HG03354 (cell line): ENCODE measurements around the gene NKAIN4.

Source experiments
- ATAC-seq: cut with Tn5 transposase; IDR thresholded peaks from one replicate; pipeline ENCODE4 v1.9.1; 2021; ENCODE audit warnings: mild to moderate bottlenecking; ENCODE audit not compliant: unreplicated experiment, poor library complexity, severe bottlenecking

Gene NKAIN4

DNA sequence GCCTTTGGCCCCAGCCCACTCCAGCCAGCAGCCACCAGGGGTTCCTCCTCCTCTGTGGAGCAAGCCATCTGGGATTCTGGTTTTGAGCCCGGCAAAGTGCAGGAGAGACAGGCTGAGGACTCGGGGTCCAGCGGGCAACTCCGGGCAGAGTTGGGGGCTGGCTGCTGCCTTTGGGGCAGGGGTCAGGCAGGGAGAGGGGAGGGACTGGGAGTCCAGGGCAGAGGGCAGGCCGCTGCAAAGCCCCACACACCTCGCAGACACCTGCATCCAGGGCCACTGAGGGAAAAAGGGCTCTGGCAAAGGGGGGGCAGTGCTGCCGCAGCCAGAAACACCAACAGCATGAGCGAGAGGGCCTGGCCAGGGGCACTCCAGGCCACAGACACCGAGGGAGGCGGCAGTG, 9.8 kb downstream of the NKAIN4 start:
- no peak for ATAC-seq

DNA sequence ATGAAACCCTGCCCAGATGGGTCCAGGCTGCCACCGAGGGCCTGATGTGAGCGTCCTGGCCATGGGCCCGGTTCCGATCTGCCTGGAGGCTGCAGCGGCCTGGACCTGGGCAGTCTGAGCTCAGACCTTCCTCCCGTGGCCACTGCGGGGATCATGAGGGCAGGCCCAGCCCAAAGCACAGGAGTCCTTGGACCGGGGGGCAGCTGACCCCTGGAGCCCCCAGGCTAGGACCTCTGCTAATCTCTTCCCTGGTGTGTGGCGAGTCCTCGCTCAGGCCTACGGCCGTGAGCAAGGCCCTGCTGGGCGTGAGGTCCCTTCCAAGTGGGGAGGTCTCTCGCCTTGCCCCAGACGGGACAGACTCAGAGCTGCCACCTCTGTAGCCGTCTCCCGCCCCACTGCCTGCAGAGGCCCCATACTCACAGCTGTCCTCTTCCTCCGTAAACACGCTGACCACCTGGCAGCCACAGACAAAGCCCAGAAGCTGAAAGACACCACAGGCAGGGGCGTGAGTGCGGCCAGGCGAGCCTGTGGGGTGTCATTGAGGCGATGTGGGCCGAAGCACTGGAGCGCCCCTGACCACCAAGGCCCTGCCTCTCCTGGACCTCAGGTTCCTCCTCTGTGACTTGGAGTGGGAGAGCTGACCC, 10.5 kb downstream of the NKAIN4 start:
- ATAC-seq: no peak

- no peak for ATAC-seq
Observed at GRCh38 chr20:63242736-63243135, 11.5 kb downstream of the NKAIN4 start.

GRCh38 chr20:63241272-63241671, 13.0 kb downstream of the NKAIN4 start:
- no peak for ATAC-seq

DNA sequence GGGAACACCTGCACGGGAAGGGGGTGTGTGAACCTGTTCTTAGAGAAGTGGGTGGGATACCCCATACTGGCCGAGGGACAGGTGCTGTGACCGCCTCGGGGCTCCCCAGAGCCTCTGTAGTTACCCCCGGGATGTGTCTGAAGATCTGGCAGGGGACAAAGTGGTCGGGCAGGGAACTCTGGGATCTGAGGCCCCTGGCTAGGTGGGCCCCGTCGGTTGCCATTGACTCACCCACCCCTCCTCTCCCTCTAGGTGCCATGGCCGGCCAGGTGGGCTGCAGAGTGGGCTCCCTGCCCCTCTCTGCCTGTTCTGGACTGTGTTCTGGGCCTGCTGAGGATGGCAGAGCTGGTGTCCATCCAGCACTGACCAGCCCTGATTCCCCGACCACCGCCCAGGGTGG, 14.3 kb downstream of the NKAIN4 start:
- no peak for ATAC-seq

GRCh38 chr20:63239431-63239830, 14.8 kb downstream of the NKAIN4 start:
- no peak for ATAC-seq

DNA sequence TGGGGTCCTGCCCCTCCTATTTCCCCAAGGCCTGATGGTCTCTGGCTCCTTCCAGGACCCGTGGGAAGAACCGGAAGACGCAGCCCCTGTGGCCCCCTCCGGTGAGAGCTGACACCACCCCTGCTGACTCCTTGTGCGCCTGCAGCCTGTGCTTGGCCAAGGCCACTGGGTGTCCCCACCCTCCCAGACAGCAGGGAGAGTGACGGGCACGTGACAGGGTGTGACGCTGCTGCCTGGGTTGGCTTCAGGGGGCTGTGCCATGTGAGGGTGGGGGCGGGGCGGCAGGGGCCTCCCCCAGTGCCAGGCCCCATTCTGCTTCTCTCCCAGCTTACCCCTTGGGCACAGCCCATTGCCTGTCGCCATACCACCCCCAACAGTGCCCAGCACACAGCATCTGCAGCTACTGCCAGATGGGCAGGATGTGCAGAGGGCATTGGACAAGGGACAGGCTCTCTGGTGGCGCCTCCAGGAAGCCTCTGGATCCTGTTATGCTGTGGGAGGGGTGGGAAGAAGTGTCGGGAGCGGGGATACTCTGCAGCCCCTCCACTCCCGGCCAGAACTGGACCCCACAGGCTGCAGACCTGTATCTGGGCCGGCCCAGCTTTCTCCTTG, 15.6 kb downstream of the NKAIN4 start:
- ATAC-seq: no peak

DNA sequence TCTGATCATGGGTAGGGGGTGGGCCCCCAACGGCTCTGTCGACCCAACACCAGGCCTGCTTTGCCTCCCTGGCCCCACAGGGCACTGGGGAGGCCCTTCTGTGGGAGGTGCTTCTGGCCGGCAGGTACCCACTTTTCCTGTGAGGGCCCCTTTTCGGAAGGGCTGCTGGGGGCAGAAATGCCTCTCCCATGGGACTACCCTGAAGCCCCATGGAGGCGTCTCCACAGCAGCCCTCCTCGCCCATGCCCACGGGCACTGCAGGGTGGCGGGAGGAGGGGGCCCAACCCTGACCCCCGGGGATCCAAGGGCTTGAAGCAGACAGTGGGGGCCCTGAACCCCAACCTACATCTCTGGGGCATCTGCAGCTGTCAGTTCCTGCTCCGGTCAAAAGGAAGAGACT, 16.2 kb downstream of the NKAIN4 start:
- no peak for ATAC-seq

GRCh38 chr20:63236116-63236837, 18.0 kb downstream of the NKAIN4 start:
- ATAC-seq: no peak

GRCh38 chr20:63235399-63235983, 18.8 kb downstream of the NKAIN4 start, which contains the start of gene BIRC7:
TSS of gene BIRC7 (plus strand) at chr20:63235905. CDS start at chr20:63236097, 192 bp downstream.
- ATAC-seq: no peak

- ATAC-seq: no peak
Observed at GRCh38 chr20:63234693-63235398, 19.4 kb downstream of the NKAIN4 start.

- no peak for ATAC-seq
Observed at GRCh38 chr20:63233924-63234323, 20.3 kb downstream of the NKAIN4 start.

- ATAC-seq: no peak
Observed at GRCh38 chr20:63233061-63233344, 21.3 kb downstream of the NKAIN4 start.

GRCh38 chr20:63232235-63233060, 21.8 kb downstream of the NKAIN4 start:
- no peak for ATAC-seq

DNA sequence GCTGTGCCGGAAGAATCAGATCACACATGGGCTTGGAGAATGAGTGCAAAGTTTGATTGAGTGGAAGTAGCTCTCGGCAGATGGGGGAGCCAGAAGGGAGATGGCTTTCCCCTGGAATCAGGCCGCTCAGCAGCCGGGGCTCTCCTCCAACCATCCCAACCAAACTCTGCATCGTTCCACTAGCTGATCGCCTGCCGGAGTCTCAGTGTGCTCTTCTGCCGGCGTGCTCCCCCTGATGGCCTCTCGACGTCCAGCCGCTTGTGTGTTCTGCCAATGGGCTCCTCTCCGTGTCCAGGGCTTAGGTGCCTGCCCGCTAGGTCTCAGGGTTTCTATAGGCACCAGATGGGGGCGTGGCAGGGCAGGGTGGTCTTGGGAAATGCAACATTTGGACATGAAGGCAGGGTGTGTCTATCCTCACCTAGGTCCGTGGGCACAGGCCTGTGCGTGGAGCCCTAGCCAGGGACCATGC, 23.4 kb downstream of the NKAIN4 start:
- no peak for ATAC-seq

DNA sequence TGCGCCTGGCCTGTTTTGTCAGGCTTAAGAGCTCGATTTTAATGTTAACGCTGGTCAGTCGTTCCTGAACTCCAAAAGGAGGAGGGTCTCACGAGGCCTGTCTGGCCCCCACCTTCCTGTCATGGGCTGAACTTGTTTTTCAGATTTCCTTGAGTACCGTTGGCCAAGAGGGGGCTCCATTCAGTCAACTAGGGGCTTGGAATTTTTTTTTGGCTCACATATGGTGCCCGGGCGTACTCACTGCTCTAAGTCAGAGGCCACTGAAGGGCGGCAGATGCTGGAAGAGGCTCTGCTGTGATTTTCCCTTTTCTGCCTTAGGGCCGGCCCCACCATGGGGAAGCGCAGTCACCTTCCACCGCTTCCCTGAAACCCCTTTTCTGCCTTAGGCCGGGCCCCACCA, 25.5 kb downstream of the NKAIN4 start:
- no peak for ATAC-seq

GRCh38 chr20:63227260-63227659, 27.0 kb downstream of the NKAIN4 start:
- no peak for ATAC-seq

DNA sequence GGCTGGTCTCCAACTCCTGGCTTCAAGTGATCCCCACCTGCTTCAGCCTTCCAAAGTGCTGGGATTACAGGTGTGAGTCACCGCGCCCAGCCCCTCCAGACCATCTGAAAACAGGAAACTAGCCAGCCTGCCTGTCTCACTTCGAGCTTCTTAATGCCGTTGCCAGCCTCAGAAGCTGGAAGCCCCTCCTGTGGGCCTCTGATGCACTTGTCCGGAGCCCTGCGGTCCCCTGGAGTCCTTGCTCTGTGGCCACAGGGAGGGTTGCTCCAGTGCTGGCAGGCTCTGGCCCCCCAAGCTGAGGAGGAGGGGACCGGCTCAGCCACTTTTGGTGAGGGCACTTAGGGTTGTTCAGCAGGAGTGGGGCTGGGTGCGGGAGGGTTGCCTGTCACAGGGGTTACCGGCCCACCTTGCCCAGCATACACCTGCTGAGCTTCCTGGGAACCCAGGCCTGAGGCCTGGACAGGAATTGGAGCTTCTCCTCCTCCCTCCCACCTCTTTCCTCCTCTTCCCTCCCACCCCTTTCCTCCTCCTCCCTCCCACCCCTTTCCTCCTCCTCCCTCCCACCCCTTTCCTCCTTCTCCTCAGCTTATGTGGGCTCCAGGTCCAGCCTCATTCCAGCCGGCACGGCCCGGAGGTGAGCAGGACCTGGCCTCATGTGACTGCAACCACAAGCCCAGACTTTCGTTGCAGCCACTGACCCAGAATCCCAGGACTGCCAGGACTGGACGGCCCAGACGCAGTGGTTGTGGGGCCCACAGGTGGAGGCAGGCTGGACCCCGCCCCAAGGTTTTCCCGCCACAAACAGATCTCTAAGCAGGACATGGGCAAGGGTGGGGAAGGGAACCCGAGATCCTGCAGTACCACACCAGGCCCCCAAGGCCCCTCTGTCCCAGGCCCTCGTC, 28.0 kb downstream of the NKAIN4 start:
- ATAC-seq: no peak
